Islet precursor cell (in vitro differentiated cells): Measurements from ENCODE around the gene IFIT1.
"Not testable (repeated sequence)": the region's sequence is repeated elsewhere in the genome, so short reads cannot be mapped to it uniquely, and the experiment has no call there.

Source experiments
- DNase-seq: peaks from one replicate; pipeline ENCODE4 v3.0.0-alpha.2; 2018

The IFIT1 gene

DNA sequence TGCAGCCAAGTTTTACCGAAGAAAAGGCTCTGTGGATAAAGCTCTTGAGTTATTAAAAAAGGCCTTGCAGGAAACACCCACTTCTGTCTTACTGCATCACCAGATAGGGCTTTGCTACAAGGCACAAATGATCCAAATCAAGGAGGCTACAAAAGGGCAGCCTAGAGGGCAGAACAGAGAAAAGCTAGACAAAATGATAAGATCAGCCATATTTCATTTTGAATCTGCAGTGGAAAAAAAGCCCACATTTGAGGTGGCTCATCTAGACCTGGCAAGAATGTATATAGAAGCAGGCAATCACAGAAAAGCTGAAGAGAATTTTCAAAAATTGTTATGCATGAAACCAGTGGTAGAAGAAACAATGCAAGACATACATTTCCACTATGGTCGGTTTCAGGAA lies 10.6 kb downstream of the IFIT1 start:
- DNase-seq: no peak

DNA sequence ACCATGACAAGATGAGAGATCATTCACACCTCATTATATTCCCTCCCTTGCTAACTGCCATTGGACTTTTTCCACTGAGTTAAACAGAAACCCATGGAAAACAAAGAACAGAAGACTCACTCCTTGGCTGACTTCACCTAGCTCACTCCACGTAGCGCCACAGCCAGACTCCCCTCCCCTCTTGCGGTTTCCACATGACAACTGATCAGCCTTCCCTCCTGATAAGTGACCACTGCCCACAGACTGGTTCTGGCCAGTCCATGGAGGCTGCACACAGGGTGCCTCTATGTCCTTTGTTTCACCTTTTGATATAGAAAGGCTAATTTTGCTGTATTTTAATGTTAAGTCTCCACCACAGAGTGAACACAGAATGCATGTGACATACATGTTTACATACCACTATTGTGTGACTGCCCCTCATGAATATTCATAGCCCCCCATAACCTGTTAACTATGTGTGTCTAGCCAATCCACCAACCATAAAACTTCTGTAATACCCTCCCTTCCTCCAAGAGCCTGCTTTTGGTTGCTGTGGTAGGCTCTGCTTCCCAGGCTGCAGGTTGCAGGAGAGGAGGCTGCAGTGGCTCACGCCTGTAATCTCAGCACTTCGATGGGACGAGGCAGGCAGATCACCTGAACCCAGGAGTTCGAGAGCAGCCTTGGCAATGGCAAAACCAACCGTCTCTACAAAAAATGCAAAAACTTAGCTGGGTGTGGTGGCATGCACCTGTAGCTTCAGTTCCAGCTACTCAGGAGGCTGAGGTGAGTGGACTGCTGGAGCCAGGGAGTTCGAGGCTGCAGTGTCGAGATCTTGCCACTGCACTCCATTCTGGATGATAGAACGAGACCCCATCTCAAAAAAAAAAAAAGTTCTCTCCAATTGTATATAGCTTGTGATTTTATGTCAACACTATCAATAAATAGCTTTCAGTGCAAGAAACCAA lies 12.0 kb downstream of the IFIT1 start:
- DNase-seq: no peak

DNA sequence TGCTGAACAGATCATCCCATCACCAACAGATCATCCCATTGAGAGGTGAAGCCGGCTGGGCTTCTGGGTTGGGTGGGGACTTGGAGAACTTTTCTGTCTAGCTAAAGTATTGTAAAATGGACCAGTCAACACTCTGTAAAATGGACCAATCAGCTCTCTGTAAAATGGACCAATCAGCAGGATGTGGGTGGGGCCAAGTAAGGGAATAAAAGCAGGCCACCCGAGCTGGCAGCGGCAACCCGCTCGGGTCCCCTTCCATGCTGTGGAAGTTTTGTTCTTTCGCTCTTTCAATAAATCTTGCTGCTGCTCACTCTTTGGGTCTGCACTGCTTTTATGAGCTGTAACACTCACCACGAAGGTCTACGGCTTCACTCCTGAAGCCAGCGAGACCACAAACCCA lies 13.8 kb downstream of the IFIT1 start:
- not testable (repeated sequence) for DNase-seq

DNA sequence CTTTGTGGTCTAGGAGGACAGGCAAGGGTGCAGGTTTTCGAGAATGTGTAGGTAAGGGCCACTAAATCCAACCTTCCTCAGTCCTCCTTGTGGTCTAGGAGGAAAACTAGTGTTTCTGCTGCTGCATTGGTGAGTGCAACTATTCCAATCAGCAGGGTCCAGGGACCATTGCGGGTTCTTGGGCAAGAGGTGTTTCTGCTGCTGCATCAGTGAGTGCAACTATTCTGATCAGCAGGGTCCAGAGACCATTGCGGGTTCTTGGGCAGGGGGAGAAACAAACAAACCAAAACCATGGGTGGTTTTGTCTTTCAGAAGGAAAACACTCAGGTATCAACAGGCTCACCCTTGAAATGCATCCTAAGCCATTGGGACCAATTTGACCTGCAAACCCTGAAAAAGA lies 15.4 kb downstream of the IFIT1 start:
- DNase-seq: not testable (repeated sequence)

DNA sequence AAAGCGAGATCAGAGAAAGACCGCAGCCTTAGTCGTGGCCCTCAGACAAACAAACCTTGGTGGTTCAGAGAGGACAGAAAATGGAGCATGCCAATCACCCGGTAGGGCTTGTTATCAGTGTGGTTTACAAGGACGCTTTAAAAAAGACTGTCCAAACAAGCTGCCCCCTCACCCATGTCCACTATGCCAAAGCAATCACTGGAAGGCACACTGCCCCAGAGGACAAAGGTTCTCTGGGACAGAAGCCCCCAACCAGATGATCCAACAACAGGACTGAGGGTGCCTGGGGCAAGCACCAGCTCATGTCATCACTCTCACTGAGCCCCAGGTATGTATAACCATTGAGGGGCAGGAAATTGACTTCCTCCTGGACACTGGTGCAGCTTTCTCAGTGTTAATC lies 16.9 kb downstream of the IFIT1 start:
- not testable (repeated sequence) for DNase-seq

DNA sequence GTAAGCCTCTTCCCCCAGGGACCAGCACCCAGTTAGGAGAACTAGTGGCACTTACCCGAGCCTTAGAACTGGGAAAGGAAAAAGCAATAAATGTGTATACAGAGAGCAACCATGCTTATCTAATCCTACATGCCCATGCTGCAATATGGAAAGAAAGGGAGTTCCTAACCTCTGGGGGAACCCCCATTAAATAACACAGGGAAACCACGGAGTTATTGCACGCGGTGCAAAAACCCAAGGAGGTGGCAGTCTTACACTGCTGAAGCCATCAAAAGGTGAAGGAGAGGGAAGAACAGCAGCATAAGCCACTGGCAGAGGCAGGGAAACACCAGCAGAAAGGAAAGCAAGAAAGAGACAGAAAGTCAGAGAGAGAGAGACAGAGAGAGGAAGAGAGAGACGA lies 18.1 kb downstream of the IFIT1 start:
- DNase-seq: not testable (repeated sequence)

DNA sequence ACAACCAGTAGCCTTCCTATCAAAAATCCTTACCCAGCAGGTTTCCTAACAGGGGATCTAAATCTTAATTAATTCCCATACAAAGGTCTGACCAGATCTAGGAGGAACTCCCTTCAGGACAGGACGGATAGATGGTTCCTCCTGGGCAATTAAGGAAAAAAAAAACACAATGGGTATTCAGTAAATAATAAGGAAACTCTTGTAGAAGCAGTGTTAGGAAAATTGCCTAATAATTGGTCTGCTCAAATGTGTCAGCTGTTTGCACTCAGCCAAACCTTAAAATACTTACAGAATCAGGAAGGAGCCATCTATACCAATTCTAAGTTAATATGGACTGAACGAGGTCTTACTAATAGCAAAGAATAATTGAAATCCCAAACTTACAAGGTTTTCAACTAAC lies 18.7 kb downstream of the IFIT1 start:
- not testable (repeated sequence) for DNase-seq

DNA sequence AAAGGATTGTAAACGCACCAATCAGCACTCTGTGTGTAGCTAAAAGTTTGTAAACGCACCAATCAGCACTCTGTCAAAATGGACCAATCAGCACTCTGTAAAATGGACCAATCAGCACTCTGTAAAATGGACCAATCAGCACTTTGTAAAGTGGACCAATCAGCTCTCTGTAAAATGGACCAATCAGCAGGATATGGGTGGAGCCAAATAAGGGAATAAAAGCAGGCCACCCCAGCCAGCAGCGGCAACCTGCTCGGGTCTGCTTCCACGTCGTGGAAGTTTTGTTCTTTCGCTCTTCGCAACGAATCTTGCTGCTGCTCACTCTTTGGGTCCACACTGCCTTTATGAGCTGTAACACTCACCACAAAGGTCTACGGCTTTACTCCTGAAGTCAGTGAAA lies 19.9 kb downstream of the IFIT1 start:
- DNase-seq: not testable (repeated sequence)

DNA sequence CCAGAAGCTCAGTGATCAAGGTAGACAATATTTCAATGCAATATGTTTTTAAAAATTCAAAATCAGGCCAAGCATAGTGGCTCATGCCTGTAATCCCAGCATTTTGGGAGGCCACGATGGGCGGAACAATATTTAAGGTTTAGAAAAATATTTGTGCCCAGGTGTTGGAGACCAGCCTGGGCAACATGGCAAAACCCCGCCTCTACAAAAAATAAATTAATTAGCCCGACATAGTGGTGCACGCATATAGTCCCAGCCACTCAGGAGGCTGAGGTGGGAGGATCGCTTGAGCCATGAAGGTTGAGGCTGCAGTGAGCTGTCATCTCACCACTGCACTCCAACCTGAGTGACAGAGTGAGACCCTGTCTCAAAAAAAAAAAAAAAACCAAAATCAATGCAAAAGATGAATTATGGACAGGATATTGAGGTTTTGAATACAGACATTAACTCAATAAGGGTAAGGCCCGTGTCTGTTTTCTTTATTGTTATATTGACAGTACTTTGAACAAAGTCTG lies 21.0 kb downstream of the IFIT1 start:
- DNase-seq: no peak

DNA sequence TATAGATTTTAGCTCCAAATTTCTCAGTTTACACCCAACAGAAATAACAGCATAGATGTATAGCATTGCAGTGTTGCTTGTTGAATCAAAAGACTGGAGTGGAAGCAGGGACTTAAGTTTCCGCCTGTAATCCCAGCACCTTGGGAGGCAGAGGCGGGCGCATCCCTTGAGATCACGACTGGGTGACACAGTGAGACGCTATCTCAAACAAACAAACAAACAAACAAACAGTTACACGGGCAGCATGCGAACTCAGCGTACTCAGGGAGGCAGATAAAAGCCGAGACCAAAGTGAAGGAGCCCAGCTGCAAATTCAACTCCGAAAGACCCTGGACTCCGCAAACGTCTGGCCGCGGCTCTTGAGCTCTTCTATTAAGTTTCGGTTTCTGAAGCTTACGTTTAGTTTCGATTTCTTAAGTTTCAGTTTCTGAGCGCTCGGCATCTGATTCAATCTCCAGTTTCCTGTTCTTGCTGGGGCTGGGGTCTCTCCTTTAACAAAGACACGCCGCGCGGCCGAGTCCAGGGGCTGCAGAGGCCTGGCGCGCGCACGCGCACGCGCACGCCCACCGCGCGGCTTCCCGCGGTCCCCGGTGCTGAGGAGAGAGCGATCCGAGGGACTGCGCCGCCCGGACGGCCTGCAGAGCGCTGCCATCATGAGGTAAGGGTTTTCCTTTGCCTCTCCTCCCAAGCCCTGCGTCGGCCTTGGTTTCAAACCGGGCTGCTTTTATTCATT lies 21.9 kb downstream of the IFIT1 start, which contains the start of gene IFIT5:
Gene IFIT5, plus strand, starts transcription at position 423 of the 733 bp plus-strand sequence. Its CDS starts 231 bp downstream, at position 654.
- DNase-seq: peak; percentile 81

DNA sequence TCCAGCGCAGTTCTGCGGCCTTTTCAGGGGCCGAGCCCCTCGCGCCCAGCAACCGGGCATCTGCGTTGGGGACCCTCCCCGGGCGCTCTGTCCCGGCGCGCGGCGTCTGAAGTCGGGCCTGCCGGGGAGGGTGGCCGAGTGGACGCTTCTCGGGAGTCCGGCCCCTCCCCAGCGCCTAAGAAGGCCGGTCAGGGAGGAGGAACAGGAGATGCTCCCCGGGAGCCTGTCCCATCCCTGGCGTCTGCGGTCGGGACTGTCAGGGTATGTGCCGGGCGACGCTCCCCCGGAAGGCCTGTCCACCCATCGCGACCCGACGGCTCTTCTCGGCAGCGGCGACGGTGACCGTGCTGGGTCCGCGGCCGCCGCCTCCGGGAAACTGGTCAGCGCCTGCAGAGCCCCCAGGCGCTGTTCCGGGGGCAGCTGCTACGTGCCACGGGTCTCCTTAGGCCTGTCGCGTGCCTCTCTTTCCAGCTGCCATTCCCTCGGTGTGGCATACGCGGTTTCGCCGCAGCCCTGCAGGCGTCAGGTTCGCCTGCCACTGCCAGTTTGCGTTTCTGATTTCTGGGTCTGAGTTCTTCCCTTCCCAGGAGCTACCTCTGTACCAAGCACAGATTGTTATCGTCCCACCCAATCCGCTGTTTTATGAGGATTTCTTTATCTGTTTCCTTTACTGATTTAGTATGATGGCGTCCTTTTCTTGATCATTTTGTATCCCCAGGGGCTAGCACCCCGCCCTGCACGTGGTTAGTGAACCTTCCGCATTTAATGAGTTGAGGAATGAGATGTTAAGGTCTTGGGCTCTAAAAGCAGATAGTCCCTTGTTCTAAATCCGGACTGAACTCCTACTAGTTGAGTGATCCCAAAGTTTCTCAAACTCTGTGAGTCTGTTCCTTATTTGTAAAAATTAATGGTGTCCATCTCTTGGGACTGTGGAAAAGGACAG lies 22.7 kb downstream of the IFIT1 start:
- DNase-seq: peak; percentile 67

DNA sequence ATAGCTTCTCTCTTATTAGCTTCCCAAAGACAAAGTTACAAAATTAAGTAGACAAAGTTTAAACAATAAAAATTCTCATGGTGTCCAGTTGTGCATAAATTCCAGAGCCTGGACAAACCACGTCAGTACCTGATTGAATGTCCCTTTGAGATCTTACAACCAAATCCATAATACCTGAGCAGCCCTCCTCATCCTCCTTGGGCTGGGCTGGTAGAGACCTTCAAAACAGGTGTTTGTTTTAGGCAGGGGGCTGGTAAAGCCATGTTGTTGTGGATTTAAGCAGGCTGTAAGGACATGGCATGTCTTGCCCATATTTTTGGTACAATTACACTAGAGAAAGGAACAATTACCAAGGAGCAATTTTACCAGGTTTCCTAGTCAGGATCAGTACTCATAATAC lies 24.0 kb downstream of the IFIT1 start:
- DNase-seq: no peak

DNA sequence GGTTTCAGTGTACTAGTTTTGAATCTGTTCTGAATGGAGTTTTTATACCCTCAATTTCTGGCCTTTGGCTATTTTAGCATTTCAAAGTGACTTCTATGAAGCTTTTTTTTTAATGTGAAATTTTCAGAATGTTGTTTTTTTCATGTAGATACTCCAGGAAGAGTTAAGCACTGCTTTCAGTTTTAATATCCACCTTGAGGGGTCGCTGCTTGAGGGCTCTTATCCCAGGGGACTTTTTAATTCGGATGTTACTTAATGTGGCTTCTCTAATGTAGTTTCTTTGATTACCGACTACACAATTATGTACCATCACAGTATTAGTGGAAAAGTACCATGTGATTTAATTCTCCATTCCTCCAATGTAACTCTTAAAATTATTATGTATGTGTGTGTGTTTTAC lies 27.1 kb downstream of the IFIT1 start:
- DNase-seq: no peak

DNA sequence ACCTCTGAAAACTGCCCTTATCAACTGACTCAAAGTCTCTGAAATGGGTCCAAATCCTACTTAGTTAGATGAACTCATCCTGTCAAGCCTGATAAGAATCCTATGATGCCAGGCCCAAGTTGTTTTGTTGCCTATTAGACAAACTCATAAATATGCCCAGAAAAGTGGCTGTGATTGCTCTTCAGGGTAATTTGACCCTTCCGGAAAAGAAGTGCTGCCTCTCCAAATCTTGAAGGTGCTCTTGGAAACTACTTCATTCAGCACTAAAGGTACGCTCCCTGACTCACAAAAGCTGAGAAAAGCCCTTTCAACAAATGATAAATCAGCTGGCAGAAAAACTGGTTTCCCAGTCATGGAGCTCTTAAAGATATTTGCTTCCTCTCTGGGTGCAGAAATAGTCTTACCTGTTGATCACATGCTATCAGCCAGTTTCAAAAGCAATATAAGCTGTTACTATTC lies 28.6 kb downstream of the IFIT1 start:
- no peak for DNase-seq

DNA sequence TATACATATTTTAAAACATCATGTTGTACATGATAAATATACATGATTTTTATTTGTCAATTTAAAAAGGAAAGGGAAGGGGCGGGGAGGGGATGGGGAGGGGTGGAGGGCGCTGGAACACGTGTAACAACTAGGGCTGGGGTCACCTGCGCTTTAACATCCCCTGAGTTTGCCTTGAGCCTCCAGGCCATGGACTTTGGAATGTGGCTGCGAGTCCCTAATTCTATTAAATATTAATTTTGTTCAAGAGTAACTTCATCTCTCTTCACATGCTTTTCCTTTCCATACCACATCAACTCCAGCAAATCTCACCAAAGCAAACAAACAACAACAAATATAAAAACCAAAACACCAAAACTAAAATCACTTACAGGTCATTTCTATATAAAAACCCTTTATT lies 32.6 kb downstream of the IFIT1 start:
- no peak for DNase-seq

DNA sequence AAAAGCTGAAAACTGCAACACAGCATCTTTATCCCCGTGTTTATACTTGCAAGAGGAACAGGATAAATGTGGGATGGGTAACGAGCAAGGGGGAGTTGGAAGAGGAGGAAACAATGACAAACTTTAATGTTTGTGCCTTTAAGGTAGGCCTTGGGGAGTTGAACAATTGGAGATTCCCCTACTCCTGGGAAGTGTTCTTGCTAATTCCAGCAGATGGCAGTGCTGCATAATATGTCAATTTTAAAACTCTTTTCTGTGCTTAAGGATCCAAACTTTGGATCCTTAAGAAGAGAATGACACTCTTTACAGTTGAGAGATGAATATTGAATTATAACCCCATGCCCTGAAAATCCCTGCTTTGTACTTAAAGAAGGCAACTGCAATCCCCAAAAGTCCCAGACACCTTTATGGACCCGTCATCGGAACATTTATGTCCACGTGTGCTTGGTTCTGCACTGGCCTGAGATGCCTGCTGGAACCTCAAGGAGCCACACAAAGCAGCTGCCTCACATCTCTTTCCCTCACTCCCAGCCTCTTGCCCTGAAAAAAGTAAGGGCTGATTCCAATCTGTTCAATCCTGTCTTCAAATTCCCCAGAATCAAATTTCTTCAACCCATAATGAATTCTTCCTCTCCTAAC lies 33.9 kb downstream of the IFIT1 start:
- no peak for DNase-seq

DNA sequence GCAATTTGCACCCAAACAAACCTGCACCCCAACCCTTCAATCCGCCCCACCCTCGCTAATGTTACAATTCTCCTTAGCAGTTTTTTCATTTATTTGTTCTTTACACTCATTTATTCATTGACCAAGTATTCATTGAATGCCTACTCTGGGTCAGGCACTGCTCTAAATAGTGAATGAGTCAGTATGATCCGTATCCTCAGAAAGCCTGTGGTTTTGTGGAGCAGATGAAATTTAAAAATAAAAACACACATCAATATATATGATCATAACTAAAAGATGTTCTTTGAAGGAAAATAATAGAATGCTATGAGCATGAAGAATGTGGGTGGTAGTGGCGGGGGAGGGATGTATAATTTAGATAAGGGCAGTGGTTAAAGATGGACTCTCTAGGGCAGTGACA lies 35.2 kb downstream of the IFIT1 start:
- no peak for DNase-seq

DNA sequence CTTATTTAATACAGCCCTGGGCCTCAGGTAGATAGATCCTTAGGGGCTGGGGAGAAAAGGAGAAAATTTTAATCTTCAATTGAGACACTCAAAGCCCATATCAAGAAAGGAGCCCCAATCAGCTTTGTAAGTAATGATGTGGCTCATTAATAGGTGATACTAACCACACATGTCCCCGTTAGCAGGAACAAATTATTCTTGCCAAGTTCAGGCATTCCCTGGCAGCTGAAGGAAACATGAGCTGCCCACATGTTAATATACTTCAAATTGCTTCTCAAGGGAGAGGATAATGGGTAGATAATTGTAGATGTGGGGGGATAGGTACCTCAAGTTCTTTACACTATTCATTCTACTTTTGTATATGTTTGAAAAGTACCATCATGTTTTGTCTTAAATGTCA lies 36.5 kb downstream of the IFIT1 start:
- no peak for DNase-seq

DNA sequence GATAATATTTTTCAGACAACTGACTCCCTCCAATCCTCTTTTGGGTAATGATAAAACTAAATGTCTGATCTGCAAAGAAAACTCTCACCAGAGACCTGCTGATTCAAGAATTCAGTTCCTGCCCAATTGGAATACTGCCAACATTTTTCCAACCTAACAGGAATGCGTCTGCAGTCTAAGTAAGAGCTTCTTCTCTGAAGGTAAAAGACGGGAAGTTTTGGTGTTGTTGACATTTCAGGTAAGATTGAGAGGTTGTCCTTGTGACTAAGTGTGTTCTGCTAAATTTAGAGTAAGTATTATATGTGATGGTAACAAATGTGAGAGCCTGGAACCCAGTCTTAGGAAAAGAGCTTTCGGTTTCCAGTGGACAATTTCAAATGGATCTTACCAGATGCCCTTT lies 39.6 kb downstream of the IFIT1 start:
- DNase-seq: no peak

DNA sequence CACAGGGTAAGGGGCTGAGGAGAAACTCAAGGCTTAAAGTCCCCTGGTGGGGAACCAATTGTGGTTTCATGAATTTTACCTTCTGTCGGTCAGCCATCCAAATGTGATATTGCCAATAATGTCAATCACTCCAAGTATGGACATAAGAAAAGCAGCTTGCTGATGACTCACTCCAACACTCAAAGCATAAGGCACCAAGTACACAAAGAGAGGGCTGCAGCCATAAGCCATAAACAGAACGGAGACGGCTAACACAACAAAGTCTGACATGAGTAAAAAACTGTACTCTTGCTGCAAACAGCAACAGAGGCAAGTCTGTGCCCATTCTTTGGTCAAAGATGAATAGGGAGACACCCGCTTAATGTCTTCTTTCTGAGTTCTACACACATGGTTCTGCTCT lies 46.1 kb downstream of the IFIT1 start:
- DNase-seq: no peak

DNA sequence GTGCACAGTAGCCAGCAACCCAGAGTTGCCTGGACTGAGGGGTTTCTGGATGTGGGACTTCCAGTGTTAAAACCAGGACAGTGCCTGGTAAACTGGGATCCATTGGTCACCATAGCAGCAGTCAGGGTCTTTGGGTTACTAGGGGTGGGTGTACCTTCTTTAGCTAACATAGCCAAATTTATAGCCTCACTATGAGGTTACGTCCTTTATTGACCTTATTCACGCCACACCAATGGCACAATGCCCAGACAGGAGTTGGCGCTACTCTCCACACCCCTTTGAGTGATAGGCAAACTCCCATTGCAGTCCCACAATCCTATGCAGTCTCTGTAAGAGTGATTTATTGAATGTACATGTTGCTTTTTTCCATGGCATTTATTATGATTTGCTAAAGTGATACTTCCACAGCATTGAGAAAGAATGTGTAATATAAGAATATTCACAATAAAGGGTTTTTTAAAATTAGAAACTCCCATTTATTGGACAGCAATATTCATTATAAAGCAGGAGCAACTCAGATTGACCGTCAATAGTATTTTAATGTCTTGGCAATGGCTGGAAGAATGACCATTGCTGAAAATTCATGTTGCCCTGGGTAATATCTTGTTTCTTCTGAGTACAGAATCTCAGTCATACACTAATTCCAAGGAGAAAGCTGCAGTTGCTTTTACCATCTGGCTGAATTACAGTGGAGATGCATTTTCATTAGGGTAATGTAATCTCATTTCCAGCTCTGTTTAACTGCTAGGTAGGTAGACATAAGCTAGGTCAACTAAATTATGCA lies 48.0 kb downstream of the IFIT1 start:
- no peak for DNase-seq
